GM19351 (cell line): ENCODE results near the gene ANKRD11.
"Not testable (repeated sequence)": the region's sequence is repeated elsewhere in the genome, so short reads cannot be mapped to it uniquely, and the experiment has no call there.

ENCODE experiments used
- ATAC-seq: cut with Tn5 transposase; IDR thresholded peaks from one replicate; pipeline ENCODE4 v1.9.1; 2021; ENCODE audit warnings: mild to moderate bottlenecking, moderate library complexity; ENCODE audit not compliant: unreplicated experiment

The ANKRD11 gene

DNA sequence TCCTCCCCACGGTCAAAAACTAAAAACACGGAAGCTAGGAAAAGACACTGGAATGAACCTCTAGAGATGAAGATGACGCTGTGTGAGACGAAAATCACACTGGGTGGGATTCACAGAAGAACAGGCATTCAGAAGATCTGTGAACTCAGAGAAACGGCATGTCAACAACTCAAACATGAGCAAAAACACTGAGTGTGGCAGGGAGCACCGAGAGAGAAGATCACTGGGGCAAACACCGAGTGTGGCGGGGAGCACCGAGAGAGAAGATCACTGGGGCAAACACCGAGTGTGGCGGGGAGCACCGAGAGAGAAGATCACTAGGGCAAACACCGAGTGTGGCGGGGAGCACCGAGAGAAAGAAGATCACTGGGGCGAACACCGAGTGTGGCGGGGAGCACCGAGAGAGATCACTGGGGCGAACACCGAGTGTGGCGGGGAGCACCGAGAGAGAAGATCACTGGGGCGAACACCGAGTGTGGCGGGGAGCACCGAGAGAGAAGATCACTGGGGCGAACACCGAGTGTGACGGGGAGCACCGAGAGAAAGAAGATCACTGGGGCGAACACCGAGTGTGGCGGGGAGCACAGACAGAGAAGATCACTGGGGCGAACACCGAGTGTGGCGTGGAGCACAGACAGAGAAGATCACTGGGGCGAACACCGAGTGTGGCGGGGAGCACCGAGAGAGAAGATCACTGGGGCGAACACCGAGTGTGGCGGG, 100.7 kb downstream of the ANKRD11 start:
- ATAC-seq, result not testable (repeated sequence)

DNA sequence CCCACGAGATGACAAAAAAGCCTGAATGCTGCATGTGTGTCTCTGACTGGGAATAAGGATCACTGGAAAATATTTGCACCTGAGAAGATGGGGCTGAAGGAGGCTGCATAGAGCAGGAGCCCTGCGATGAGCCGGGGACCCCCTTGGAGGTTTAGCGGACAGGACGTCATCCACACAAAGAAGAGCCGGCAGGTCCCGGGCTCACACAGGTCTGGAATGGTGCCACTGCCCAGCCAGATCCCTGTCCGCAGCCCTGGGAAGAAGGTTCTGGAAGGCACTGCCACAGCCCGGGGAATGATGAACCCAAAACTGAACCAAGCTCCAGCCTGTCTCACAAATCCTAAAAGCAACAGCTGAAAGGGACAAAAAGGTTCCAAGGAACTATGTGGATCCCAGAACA, 101.8 kb downstream of the ANKRD11 start:
- no peak for ATAC-seq

DNA sequence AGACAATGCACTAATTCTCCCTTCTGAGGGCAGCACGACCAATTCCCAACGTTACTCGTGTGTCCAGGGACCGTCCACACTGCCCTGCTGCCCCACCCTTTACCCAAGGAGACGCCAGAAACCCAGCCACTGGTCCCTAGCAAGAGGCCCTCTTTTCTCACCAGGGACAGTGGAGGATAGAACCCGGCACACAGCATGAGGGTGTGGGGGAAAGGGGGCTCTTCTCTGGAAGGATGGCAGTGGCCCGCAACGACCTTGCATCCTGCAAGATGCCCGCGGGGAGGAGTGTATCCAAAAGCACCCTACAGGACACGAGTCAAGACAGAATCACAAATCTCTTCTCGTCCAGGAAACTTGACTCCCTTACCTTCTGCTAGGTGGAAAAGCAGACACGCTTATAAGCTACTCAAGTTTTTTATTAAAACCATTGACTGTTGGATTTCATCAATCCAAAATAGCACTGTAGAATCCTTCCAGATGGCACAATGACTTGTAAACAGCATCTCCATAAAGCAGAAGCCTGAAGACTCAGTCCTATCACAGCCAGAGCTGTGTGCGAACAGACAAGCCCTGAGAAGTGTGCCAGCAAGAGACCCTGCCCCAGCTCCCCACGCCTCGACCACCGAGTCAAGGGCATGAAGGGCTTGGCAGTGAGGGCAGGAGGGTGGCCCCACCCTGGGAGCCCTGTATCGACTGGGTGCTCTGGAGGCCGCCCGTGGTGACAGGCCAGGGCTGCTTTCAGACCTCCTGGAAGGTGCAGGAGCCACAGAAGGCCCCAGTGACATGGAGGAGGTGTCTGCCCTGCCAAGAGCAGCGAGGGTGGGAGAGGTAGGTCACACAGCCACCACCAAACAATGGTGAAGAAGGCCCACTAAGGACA, 103.8 kb downstream of the ANKRD11 start:
- ATAC-seq, result no peak

DNA sequence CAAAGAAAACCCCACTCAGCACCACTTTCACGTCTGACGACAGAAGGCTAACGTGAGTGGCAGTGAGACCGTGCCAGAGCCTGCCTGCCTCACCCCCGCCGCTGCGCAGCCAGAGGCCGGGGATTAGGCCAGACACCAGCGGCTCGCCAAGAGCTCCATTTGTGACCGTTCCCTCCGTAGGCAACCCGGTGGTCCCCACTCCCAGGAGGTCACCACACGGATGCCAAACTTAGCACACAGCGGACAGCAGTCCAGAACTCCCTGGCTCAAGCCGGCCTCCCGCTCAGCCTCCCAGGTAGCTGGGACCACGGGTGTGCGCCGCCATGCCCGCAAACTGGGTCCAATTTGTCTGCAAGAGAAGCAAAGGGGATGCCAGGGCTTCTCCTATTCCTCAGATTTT, 104.6 kb downstream of the ANKRD11 start:
- no peak for ATAC-seq

DNA sequence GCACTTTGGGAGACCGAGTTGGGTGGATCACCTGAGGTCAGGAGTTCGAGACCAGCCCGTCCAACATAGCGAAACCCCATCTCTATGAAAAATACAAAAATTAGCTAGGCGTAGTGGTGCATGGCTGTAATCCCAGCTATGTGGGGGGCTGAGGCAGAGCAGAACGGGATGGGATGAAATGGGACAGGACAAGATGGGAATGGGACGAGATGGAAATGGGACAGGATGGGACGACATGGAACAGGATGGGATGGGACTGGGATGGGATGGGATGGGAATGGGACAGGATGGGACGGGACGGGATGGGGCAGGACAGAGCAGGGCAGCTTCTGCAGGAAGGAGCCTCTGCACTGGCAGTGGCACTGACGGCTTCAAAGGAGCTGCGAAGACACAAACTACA, 106.1 kb downstream of the ANKRD11 start:
- no peak for ATAC-seq

DNA sequence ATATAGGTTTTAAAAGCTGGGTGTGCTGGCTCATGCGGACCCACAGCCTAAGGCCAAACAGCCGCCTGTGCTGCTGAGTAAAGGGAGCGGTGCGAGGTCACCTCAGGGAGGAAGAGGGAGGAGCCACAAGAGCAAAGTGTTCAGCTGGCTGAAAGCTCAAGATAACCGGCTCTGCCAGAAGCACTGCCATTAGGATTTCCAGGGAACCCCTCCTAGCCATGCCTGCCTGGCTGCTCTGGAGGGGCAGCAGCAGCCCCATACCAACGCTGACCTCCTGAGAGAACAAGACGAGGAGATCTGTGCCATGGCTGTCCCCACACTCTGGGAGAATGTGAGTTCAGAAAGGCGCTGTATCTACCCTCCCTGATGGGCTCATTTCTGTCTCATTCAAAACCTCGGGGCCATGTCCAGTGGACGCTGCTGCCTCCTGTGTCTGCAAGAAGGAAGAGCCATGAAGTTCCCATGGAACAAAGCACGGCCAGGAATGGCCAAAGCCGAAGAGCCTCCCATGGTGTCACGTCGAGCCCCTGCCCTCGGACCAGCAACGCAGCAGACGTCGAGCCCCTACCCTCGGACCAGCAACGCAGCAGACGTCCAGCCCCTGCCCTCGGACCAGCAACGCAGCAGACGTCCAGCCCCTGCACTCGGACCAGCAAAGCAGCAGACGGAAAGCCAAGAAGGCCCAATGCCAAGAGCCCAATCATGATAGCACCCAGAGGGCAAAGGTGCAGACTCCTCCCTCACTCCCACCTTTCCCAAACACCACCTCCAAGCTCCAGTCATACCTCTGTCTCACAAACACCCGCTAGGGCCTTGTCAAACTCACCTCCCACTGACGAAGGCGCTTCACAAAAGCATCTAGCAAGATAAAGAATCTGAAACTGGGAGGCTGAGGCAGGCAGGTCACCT, 107.0 kb downstream of the ANKRD11 start:
- ATAC-seq, result no peak

DNA sequence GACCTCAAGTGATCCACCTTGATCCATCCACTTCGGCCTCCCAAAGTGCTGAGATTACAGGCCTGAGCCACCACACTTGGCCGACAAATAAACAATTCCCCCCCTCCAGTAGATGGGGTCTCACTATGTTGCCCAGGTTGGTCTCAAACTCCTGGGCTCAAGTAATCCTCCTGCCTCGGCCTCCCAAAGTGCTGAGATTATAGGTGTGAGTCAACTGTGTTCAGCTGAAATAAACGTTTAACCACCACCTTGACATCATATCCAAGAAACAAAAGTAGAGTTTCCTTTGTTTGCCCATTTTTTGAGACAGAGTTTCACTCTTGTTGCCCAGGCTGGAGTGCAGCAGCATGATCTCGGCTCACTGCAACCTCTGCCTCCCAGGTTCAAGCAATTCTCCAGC, 107.8 kb downstream of the ANKRD11 start:
- ATAC-seq, result not testable (repeated sequence)

DNA sequence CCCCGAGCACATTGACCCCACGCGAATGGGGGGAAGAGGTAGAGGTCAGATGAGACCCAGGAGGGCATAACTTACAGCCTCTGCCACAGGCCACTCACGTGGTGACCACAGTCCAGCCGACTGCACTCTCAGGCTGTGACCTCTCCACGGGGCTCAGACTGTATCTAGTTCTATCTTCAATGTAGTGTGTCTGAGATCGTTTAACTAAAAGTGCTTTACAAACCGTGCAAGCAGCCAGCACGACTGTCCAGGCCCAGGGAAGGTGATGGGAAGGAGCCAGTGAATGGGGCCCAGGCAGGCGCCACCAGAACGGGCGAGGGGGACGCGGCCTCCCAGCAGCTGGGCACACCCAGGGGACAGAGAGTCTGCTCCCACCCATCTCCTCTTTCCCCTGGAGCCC, 108.6 kb downstream of the ANKRD11 start:
- no peak for ATAC-seq

DNA sequence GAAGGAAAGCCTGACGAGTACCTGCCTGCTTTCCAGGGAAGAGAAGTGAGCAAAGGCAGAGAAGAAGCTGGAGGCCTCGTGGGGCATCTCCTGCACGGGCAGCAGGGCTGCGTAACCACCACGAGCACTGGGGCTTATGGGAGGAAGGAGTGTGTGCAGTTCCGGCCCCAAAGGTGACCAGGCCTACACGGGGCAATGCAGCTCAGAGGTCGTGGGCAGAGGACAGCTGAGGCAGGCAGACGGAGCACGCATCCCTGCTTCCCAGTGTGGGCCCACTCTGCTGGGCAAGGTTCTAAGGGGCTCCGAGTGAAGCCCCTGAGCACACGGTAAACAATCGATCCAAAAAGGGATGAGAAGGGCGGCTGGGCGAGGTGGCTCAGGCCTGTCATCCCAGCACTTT, 109.7 kb downstream of the ANKRD11 start:
- ATAC-seq, result no peak

DNA sequence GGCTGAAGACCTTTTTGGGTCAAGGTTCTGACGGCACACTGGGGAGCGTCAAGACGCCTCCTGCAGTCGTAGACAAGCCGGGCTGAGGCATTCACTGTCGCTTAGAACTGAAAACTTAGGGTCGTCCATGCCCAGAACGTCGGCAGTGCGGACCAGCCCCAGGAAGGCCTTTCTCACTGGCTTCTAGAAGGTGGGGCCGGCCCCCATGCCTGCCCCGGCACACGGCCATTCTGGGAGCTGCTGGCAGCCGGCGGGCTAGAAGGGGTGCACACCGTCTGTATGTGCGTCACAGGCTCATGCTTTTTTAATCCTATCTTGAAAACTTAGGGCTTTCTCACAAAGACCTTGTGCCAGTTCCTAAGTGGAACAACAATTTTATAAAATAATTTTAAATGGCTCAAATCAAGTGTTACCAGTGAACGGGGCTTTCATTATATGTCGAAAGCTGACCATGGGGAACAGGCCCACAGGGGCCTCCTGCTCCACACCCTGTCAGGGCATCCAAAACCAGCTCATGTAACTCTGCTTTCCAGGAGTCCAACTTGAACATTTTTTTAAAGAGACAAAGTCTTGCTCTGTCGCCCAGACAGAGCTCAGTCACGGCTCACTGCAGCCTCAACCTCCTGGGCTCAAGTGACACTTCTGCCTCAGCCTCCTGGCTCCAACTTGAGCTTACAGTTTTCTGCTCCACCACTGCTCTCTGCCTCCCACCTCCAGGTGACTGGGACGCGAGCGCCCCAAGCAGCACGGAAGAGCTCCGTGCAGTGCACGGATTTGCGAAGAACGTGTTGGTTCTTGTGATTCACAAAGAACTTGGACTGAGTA, 111.2 kb downstream of the ANKRD11 start:
- no peak for ATAC-seq

DNA sequence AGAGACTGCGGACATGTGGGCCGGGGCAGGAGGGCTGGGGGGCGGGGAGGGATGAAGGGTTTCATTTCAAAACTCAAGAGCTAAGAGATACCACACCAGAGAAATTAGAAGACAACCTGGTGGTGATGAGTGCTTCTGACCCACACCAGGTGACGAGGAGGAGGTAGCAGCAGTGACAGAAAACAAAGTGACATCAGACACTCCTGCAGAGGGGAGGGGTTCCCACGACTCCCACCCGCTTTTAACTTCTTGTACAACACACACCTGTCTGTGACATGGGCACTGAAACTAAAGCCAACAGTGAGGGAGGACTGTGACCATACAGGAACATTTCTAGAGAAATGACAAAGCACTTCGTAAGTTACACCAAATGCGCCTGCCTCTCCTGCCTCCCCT, 112.9 kb downstream of the ANKRD11 start:
- ATAC-seq, result no peak

DNA sequence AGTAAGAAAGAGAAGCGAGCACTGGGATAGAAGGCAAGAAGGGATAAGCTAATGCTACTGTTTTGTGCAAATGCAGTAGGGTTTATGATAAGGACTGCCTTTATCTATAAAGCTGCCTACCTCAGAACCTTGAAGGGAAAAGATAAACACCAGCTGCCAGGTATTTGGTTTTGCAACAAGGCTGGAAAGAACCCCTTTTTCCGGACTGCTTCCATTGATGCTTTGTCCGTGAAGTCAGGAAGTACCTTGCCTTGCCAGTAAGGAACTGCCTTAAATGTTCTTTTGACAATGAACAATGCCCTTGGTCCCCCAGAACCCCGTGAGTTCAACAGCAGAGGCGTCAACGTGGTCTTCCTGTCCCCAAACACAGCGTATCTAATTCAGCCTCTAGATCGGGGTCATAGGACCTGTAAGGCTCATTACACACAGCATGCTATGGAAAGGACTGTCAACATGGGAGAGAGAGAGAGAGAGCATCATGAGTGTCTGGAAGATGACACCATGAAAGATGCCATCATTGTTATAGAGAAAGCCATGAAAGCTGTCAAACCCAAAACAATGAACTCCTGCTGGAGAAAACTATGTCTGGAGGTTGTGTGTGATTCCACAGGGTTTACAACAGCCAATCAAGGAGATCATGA, 113.4 kb downstream of the ANKRD11 start:
- no peak for ATAC-seq

DNA sequence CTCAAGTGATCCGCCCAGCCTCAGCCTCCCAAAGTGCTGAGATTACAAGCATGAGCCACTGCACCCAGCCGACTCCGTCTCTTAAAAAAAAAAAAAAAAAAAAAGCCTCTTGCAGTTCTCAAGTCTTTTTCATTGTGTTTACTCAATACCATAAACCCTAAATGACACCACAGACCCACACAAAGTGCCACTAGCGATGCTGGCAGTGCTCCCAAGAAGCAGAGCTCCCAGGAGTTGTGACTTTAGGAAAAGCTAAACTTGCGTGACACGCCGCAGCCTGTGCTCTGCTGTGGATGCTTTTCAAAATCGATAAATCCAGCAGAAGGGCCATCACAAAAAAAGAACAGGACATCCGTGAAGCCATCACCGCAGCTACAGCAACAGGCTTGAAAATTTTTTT, 114.7 kb downstream of the ANKRD11 start:
- ATAC-seq, result no peak

DNA sequence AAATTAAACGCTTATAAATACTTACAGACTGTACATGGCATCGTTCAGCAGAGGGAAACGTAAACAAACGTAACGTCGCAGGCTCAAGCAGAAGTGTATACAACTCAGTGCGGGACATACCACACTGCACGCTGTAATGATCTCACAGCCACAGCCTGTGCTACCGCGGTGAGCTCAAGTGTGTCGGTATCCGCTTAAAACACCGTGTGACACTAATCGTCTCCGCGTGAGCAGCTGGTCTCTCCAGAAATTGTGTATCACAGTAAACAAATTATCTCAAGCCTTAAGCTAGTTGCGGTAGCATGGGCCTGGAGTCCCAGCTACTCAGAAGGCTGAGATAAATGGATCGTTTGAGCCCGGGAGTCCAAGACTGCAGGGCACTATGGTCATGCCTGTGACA, 115.3 kb downstream of the ANKRD11 start:
- ATAC-seq, result no peak

DNA sequence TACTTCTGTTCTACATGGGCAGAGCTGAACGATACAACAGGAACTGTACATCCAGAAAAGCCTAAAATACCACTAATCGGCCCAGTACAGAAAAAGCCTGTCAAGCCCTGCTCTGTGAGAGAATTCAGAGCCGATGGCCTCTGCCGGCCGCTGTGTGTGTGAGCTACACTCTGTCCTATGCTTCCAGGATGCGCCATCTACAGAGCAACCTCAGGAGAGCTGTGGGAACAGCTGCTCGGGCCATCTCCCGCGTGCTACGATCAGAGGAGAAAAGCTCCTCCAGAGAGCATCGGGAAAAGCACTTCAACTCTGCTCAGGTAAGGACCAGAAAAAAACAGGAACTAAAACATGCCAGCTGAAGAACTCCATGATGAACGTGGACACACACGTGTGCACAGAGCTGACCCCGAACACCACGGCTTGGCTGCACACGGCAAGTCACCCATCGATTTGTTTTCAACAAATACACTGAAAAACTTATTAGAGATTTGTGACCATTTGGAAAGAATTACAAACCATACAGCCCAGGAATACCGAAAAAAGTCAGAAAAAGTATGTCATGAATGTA, 115.9 kb downstream of the ANKRD11 start:
- ATAC-seq, result no peak

DNA sequence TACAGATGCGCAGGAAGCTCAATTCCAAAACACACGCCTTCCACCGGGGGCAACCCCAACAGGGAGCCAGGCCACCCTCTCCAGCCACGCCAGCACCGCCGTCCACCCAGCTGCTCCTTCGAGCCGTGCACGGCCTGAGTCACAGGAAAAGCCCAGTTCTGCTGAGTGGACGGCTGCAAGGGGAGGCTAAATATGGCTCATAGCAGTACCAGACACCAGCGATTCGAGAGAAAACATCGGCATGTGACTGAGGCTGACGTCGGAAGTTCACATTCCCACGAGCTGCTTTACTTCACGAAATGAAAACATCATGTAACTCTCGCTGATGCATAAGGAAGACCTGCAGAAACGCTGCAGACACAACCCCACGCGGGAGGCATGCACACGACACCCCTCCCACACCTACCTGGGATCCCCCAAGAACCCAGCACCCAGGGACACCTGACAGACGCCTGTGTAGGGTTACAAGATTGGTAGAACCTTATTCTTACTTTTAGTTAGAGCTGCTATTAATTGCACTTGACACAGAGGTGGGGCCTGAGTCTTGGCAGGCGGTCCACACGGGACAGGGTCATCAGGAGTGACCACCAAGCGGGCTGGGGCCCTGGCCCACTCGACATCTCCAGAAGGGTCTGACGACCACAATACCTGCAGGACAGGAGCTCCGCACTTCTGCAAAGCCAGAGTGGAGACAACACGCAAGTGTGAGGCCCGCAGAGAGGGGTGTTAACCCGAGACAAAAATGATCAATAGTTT, 116.8 kb downstream of the ANKRD11 start:
- no peak for ATAC-seq

DNA sequence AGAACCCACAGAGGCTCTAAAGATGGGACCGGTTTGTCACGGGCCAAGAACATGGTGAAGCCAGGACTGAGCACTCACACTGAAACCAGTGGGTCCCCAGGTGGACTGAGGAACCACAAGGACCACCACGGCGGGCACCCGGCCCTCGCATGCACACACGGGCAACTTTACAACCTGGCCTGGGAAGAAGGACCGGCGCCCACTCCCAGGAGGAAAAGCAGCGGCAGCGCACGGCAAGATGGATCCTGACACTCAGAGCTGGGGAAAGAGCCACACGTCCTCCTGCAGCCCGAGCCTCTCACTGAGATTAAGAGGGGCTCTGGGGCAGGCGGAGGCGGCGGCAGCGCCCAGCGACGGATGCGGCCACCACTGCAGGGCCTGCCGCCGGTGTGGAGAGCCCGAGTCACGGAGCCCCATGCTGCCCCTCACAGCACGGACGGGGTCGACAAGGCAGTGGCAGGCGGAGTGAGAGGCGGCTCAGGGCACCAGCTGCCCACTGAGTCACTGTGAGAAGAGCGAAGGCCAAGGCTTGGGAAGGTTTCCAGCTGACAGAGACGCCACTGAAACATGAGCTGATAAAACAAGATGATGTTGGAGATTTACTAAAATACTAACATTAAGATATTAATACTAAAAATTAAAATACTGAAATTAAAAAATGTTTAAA, 118.3 kb downstream of the ANKRD11 start:
- no peak for ATAC-seq

DNA sequence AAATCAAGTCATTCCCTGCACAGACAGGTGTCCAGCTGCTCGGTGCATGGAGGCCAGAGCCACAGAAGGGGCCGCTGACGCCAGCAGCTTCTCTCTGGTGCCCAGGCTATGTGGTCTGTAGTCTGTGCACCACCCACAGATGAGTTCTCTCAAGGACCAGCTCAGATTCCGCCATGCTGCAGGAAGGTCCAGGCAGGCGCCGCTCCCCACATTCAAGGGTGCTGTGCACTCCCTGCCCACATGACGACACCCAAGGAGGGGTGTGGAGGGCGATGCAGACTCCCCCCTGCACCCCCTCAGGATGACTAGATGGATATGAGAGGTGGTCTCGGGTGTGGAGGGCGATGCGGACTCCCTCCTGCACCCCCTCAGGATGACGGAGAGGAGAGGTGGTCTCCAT, 119.0 kb downstream of the ANKRD11 start:
- ATAC-seq, result no peak
